Measurements from ENCODE around the gene IFNAR2. TPM values are rescaled to one million over a fixed set of nuclear protein-coding genes. Genes with fewer than 3 reads are reported as not detected.

IFNAR2 gene
- total RNA-seq, 1 donor from 2014 or later: 18.6 TPM

DNA sequence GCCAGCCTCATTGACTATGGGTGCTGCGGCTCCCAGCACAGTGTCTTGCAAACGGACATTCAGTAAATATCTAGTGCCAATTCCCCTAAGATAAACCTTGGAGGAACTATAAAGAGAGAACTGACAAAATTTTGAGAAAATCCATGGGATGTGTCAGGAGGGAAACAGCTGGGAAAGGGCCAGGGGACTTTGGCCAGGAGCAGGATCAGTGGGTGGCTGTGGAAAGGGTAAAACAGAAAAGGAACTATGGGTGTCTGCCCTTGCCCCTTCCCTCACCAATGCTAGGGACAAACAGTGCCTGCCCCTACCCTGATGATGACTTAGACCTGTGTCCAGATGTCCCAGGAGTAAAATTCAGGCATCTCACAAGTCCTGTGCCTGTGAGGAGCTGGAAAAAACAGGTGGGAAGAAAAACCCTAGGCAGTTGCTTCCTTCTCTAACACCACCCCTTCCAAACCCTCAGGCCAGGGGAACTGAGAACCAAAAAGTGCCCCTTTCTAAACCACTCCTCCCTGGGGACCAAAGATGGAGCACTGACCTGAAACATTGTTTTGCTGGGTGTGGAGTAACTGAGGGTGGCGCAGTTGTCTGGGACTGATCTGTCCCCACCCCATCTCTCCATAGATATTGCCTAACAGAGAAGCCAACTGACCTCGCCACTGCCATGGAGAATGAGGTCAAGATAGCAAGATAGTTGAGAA is 22.1 kb upstream of the IFNAR2 start:
- no peak overlapping the region for H3K27ac Mint-ChIP-seq (ENCODE audit: unreplicated experiment)
- no peak overlapping the region for H3K4me3 Mint-ChIP-seq (ENCODE audit: unreplicated experiment)
- H3K27me3 Mint-ChIP-seq (ENCODE audit: low read depth): no peaks in the 10 kb centered on the region
- H3K4me1 Mint-ChIP-seq (ENCODE audit: low read depth): peaks cover 28% of the 10 kb centered on the region
- TF ChIP-seq, protein P1, sequence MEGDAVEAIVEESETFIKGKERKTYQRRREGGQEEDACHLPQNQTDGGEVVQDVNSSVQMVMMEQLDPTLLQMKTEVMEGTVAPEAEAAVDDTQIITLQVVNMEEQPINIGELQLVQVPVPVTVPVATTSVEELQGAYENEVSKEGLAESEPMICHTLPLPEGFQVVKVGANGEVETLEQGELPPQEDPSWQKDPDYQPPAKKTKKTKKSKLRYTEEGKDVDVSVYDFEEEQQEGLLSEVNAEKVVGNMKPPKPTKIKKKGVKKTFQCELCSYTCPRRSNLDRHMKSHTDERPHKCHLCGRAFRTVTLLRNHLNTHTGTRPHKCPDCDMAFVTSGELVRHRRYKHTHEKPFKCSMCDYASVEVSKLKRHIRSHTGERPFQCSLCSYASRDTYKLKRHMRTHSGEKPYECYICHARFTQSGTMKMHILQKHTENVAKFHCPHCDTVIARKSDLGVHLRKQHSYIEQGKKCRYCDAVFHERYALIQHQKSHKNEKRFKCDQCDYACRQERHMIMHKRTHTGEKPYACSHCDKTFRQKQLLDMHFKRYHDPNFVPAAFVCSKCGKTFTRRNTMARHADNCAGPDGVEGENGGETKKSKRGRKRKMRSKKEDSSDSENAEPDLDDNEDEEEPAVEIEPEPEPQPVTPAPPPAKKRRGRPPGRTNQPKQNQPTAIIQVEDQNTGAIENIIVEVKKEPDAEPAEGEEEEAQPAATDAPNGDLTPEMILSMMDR (IDR thresholded peaks at IDR 0.05): no peak
- no peak for DNase-seq (ENCODE audit: low spot score)
- H3K36me3 Mint-ChIP-seq (ENCODE audit: low read depth): no peaks in the 10 kb centered on the region
- H3K9me3 Mint-ChIP-seq (ENCODE audit: low read depth): peaks cover 11% of the 10 kb centered on the region

DNA sequence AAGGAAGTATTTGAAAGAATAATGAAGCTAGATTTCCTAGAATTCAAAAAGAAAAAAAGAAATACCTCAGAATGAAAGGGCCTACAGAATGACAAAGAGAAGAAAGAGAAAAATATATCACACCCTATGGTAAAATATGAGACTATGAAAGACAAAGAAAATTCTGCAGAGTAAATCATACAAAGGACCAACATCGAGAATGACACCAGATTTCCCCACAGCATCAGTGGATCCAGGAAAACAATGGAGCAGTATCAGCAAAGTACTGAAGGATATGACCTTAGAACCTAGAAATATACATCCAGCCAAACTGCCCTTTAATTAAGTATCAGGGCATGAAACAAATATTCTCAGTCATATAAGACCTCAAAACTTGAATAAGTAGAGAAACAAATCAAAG is 21.2 kb upstream of the IFNAR2 start:
- TF ChIP-seq, protein P1 (IDR thresholded peaks at IDR 0.05): no peak
- no peaks in the 10 kb centered on the region for H3K36me3 Mint-ChIP-seq (ENCODE audit: low read depth)

DNA sequence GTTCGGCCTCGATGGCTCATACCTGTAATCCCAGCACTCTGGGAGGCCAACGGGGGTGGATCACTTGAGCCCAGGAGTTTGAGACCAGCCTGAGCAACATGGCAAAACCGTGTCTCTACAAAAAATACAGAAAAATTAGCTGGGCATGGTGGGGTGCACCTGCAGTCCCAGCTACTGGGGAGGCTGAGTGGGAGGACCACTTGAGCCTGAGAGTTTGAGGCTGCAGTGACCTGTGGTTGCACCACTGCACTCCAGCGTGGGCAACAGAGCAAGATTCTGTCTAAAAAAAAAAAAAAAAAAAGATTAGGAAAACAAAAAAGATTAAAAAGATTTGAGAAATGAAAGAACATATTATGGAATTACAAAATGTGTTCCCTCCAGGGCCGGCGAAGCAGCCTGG is 18.4 kb upstream of the IFNAR2 start:
- Mint-ChIP-seq H3K9me3 (ENCODE audit: low read depth) (peaks cover 11% of the 10 kb centered on the region), H3K27me3 (ENCODE audit: low read depth) (no peaks in the 10 kb centered on the region), H3K4me1 (ENCODE audit: low read depth) (peaks cover 6% of the 10 kb centered on the region), H3K36me3 (ENCODE audit: low read depth) (no peaks in the 10 kb centered on the region), H3K27ac (ENCODE audit: unreplicated experiment) (no peak overlapping the region), H3K4me3 (ENCODE audit: unreplicated experiment) (no peak overlapping the region)
- TF ChIP-seq, protein P1 (IDR thresholded peaks at IDR 0.05): no peak
- no peak for DNase-seq (ENCODE audit: low spot score)

More for the DNA sequence above, 21.2 kb upstream of the IFNAR2 start:
- Mint-ChIP-seq H3K4me1 (ENCODE audit: low read depth) (peaks cover 20% of the 10 kb centered on the region), H3K9me3 (ENCODE audit: low read depth) (peaks cover 11% of the 10 kb centered on the region), H3K27ac (ENCODE audit: unreplicated experiment) (no peak overlapping the region), H3K4me3 (ENCODE audit: unreplicated experiment) (no peak overlapping the region), H3K27me3 (ENCODE audit: low read depth) (no peaks in the 10 kb centered on the region)
- no peak for DNase-seq (ENCODE audit: low spot score)

DNA sequence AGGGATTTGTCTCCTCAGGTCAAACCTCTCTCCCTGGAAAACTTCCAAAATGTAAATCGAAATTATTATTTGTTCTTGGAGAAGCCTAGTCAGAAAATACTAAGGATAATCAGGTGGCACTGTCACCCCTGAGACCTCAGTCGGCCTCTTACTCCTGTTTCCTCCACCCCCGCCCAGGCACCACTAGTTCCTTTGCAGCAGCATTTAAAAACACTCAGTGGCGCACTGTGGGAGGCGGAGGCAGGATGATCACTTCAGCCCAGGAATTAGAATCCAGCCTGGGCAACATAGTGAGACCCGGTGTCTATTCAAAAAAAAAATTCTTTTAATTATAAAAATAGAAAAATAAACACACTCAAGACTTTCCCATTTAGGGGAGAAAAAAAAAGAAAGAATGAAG is 18.0 kb upstream of the IFNAR2 start:
- no peak for DNase-seq (ENCODE audit: low spot score)
- TF ChIP-seq, protein P1 (IDR thresholded peaks at IDR 0.05): no peak
- H3K36me3 Mint-ChIP-seq (ENCODE audit: low read depth): no peaks in the 10 kb centered on the region
- no peak overlapping the region for H3K27ac Mint-ChIP-seq (ENCODE audit: unreplicated experiment)
- H3K4me3 Mint-ChIP-seq (ENCODE audit: unreplicated experiment): no peak overlapping the region
- peaks cover 11% of the 10 kb centered on the region for H3K9me3 Mint-ChIP-seq (ENCODE audit: low read depth)
- no peaks in the 10 kb centered on the region for H3K27me3 Mint-ChIP-seq (ENCODE audit: low read depth)
- peaks cover 6% of the 10 kb centered on the region for H3K4me1 Mint-ChIP-seq (ENCODE audit: low read depth)

DNA sequence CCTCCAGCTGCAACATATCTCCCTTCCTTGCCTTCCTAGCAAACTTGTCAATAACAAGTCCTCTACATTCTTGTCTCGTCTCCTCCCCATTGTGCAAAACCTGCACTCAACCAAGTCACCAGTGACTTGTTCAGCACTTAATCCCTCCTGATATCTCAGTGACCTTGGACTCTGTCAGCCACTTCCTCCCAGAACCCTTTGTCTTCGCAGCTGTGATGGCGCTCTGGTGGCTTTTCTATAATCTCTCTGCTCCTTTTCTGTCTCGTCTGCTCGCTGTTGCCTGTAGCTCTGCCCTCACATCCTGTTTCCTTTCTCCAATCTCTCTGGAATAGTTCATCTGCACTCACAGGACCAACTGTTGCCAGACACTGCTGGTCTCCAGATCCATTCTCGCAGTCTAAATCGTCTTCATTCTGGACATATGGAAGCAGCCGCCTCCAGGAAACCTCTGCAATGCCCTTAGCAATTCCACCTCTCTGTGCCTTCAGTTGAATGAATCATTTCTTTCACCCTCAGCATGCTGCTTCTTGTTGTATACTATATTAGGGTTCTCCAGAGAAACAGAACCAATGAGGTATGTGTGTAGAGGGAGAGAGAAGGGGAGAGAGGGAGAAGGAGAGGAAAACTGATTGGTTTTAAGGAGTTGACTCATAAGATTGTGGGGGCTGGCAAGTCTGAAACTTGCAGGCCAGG is 17.4 kb upstream of the IFNAR2 start:
- no peak overlapping the region for H3K27ac Mint-ChIP-seq (ENCODE audit: unreplicated experiment)
- H3K9me3 Mint-ChIP-seq (ENCODE audit: low read depth): peaks cover 11% of the 10 kb centered on the region
- TF ChIP-seq, protein P1 (IDR thresholded peaks at IDR 0.05): no peak
- H3K36me3 Mint-ChIP-seq (ENCODE audit: low read depth): no peaks in the 10 kb centered on the region
- no peaks in the 10 kb centered on the region for H3K27me3 Mint-ChIP-seq (ENCODE audit: low read depth)
- H3K4me1 Mint-ChIP-seq (ENCODE audit: low read depth): peaks cover 6% of the 10 kb centered on the region
- no peak for DNase-seq (ENCODE audit: low spot score)
- H3K4me3 Mint-ChIP-seq (ENCODE audit: unreplicated experiment): no peak overlapping the region
